ENCODE results near the gene BMX. TPM values are rescaled to one million over a fixed set of nuclear protein-coding genes. Genes with fewer than 3 reads are reported as not detected.

The BMX gene
- total RNA-seq, 1 experiment from 2014 or later, result not detected

Other genes starting within 250 kb of the BMX start
- gene ASB9, start 230.7 kb upstream of the BMX start, total RNA-seq (2014; rRNA removed; shearing (Covaris generic)), result 1.9 TPM in 1 of 2 replicates, not detected in the other
- not detected in 2 replicates for gene ASB11, start 185.2 kb upstream of the BMX start, total RNA-seq (2014; rRNA removed; shearing (Covaris generic))
- gene PIGA, start 165.3 kb upstream of the BMX start, total RNA-seq (2014; rRNA removed; shearing (Covaris generic)), result 12.2 and 24.3 TPM in 2 replicates
- not detected in 2 replicates for gene VEGFD, start 116.4 kb upstream of the BMX start, total RNA-seq (2014; rRNA removed; shearing (Covaris generic))
- gene PIR, start 7.5 kb upstream of the BMX start, total RNA-seq (2014; rRNA removed; shearing (Covaris generic)), result 26.8 and 49.8 TPM in 2 replicates
- gene ACE2, start 100.2 kb downstream of the BMX start, total RNA-seq (2014; rRNA removed; shearing (Covaris generic)), result not detected in 2 replicates
- 0.06 TPM in 1 of 2 replicates, not detected in the other for gene CLTRN, start 164.0 kb downstream of the BMX start, total RNA-seq (2014; rRNA removed; shearing (Covaris generic))
- gene CA5B, start 237.5 kb downstream of the BMX start, total RNA-seq (2014; rRNA removed; shearing (Covaris generic)), result 0.80 and 4.3 TPM in 2 replicates

Measured in G401 (cell line).